D341Med (cell line): ENCODE data around the gene APOBEC3A.
"Not testable (repeated sequence)": the region's sequence is repeated elsewhere in the genome, so short reads cannot be mapped to it uniquely, and the experiment has no call there.

ENCODE experiments used
- DNase-seq: peaks from one replicate; pipeline ENCODE4 v3.0.0; 2012; ENCODE audit warnings: low spot score

Gene APOBEC3A

DNA sequence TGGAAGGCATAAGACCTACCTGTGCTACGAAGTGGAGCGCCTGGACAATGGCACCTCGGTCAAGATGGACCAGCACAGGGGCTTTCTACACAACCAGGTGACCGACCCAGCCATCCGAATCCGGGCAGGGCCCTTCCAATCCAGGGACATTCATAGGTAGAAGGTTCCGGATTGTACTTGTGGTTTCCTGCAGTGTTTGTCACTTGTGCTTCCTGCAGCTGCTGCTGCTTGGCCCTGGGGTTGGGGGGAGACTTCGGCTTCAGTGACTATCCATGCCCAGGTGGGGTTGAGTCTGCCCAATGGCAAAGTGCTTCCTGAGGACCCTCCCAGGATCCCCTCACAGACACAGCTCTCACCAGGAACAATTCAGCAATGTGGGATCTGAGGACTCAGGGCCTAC lies 2.2 kb downstream of the APOBEC3A start:
- no peak for DNase-seq

DNA sequence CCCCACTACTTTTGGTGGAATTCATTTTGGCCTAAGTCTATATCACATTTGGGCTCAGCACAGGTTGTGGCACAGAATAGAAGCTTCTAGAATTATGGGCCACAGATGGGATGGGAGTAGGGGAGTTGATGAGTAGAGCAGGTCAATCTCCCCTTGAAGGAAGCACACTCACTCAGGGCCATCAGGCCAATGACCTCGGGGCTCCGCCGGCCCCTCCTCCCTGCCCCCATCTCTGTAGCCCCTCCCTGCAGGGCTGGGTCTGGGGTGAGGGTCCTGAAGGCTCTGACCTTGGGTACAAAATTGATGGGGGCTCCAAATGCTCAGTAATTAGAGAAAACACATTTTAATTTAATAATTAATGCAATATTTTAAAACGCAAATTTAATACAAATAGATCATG lies 3.3 kb downstream of the APOBEC3A start:
- not testable (repeated sequence) for DNase-seq

DNA sequence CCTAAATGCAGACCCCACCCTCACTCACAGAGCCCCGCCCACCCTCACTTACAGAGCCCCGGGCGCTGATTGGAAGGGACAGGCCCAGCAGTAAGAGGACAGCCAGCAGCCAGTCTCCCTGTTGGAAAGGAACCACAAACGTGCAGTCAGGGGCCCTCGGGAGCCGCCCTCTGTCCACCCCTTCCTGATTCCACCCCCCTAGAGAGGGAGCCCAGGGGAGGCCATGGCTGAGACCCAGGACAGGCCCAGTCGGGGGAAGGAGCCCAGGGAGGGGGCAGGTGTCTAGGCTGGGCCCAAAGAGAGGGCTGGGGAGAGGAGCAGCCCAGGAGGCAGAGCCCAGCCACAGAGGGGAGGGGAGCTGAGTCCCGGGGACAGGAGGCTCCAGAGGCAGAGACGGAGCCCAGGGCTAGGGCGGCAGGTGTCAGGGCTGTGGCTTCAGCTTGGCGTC lies 5.9 kb downstream of the APOBEC3A start:
- DNase-seq: not testable (repeated sequence)

DNA sequence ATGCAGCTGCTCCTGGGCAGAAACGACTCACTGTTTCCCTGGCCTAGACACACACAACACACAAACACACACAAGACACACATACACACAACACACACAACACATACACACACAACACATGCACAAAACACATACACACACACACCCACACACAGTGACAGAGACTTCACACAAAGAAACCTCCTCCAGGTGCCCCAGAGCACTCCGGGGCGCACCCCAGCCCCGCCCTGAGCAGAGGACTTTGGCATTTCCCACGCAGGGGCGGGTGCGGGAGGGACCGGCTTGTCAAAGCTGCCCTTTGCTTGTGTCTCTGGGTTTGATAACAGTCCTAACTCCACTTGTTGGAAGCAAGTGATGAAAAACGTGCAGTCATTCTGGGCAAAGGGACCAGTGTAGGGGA lies 6.5 kb downstream of the APOBEC3A start:
- no peak for DNase-seq

GRCh38 chr22:38964306-38964705 lies 6.9 kb downstream of the APOBEC3A start:
- no peak for DNase-seq

DNA sequence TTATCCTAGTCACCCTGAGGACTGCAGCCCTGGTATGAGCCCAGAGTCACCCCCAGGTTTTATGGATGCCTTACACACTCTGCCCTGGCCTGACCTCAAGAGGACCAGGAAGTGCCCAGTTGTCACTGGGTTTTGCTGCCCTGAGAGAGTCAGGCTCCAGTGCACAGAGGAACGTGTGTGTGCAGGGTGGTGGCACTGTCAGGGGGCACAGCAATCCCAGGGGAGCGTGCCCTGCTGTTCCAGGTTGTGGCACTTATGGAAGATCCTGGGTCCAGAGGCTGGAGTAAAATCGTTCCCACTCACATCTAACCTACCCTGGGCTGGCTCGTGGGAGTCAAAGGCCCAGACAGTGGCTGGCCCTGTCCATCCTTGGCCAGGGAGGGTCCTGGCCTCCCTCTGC lies 7.6 kb downstream of the APOBEC3A start:
- DNase-seq: no peak

- no peak for DNase-seq
Observed at GRCh38 chr22:38965614-38966379, 8.4 kb downstream of the APOBEC3A start.

GRCh38 chr22:38966380-38966702 lies 8.9 kb downstream of the APOBEC3A start:
- DNase-seq: no peak

DNA sequence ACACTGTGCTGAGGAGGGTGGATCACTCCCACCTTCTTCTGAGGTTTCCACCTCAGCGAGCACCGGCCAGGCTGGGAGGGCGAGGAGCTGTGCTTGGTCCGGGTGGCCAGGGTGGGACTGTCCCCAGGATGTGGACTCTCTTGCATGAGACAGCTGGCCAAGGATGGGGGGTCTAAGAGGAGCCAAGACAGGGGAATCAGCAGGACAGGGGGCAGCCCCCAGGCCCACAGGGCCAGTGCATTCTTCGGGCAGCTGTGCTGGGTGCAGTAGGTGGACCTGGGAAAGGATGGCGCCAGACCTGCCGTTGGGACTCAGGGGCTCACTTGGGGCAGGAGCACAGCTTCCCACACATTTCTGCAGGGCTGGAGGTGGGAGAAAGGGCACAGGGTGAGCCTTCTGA lies 9.5 kb downstream of the APOBEC3A start:
- DNase-seq: no peak

GRCh38 chr22:38967451-38968450 lies 10.3 kb downstream of the APOBEC3A start:
- no peak for DNase-seq

DNA sequence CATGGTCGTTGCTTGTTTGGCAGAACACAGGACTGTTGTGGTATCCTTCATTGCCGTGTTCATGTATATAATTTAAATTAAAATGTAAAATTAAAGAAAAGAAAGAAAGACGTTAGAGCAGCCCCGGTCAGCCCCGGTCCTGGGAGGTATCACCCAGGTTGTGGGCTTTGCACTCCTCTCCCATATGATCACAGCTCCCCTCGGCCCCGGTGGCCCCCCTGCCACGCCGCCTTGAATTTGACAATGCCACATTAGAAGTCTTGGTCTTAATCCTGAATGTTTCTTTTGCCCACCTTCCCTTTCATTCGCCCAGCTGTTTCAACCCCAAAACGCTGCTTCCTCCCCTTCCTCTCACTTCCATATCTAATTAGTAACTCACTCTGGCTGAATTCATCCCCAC lies 11.4 kb downstream of the APOBEC3A start:
- DNase-seq: no peak

DNA sequence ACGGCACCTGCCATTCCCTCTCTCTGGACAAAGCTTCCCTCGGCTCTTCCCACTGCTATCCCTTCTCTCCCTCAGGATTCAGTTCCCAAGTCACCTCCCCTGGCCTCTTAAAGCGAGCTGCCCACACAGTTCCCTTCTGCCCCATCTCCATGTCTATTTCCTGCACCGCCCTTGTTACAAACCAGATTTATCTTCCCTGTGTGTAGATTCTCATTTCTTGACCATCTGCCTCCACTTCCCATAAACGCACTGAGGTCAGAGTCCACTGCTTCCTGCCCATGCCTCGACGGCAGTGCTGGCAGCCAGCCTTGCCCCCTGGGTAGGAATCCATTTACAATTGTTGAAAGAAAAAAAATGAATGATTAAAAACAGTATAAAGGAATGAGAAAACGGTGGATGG lies 13.1 kb downstream of the APOBEC3A start:
- no peak for DNase-seq

DNA sequence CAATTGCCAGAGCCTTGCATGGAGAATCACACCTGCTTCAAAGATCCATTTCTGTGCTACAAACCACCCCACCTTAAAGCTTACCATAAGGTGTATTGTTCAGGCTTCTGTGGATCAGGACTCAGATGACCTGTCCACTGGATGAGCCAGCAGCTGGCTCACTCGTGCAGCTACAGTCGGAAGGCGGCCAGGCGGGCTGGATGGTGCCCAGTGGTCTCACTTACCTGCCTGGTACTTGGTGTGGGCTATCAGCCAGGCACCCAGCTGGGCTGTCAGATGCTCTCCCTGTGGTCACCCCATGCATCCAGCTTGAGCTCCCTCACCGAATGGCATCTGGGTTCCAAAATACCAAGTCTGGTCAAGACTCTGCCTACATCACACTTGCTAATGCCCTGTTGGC lies 13.8 kb downstream of the APOBEC3A start:
- no peak for DNase-seq

DNA sequence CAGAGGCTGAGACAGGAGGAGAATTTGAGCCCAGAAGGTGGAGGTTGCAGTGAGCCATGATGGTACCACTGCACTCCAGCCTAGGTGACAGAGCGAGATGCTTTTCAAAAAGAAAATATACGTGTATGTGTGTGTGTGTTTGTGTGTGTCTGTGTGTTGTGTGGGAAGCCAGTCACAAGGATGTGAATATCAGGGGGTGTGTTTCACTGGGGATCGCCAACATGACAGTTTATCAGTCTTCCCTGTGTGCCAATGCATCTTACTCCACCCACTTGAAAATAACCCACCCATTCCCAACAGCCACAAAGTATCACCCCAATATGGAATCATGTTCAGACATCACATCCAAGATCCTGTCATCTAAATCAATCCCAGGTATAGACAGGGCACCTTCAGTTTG lies 14.4 kb downstream of the APOBEC3A start:
- DNase-seq: no peak

DNA sequence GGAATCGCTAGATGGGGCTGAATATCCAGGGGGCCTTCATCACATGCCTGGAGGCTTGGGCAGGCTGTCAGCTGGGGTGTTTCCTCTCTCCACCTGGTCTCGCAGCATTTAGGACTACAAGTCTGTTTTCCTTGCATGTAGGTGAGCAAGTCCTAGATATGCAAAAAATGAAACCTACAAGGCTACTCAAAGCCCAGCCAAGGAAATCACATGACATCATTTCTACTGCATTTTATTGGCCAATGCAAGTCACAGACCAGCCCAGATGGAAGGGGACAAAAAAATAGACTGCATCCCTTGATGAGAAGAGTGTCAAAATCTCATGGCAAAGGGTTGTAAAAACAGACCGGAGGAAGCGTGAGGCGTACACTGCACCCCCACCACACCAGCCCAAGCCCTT lies 15.1 kb downstream of the APOBEC3A start:
- DNase-seq: no peak

DNA sequence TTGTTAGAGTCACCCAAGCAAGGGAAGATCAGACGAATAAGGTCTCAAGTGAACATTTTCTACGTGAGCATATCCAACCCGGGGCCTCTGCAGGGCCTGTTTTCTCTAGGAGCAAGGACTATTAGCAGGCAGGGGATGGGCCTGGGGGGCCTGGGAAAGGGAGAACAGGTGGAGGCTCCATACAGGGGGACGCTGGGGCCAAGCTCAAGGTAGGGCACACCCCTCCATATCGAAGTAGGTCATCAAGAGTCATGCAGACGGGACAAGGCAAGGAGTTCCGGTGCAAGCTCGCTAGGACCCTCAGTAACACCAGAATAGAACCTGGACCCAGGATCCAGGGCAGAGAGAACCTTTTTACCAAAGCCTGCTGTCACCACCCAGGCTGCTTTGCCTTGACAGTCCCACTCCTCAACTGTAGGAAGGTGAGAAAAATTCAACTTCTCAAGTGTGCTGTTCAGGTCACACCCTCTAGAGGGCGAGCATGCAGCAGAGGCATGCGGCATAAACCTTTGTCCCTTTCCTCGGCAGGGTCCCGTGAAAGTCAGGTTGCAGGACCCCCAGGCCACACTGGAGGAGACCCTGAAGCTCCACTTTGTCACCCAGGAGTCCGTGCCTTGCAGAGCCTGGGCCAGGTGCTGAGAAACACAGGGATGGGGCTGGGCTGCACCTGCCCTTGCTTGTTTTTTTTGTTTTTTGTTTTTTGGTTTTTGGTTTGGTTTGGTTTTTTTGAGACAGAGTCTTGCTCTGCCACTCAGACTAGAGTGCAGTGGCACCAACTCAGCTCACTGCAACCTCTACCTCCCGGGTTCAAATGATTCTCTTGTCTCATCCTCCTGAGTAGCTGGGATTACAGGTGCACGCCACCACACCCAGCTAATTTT lies 16.1 kb downstream of the APOBEC3A start:
- DNase-seq: peak; percentile 61

DNA sequence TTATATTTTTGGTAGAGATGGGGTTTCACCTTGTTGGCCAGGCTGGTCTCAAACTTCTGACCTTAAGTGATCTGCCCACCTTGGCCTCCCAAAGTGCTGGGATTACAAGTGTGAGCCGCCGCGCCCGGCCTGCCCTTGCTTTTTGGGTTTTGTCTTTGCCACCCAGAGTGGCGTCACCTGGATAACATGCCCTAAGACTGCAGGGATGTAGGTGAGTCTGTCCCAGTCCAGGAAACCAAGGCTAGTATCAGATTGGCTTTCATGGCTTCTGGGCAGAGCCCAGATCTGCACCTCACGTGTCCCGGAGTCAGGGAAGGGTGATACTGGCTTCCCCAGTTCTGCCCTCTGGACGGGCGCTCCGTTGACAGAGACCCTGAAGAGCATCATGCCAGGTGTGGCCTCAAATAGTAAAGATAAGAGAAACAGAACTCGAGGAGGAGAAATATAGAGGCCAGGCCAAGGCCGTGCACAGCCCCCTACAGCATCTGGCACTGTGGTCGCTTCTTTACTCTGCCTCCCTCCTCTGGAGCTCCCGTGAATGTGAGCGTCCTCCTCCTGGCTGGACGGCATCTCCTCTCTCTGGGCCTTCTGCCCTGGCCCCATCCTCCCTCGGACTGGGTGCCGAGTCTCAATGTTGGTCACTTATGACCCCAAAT lies 16.9 kb downstream of the APOBEC3A start:
- no peak for DNase-seq

- no peak for DNase-seq
Observed at GRCh38 chr22:38974826-38975175, 17.4 kb downstream of the APOBEC3A start.

- DNase-seq: not testable (repeated sequence)
Observed at GRCh38 chr22:38977289-38977688, 19.9 kb downstream of the APOBEC3A start.

DNA sequence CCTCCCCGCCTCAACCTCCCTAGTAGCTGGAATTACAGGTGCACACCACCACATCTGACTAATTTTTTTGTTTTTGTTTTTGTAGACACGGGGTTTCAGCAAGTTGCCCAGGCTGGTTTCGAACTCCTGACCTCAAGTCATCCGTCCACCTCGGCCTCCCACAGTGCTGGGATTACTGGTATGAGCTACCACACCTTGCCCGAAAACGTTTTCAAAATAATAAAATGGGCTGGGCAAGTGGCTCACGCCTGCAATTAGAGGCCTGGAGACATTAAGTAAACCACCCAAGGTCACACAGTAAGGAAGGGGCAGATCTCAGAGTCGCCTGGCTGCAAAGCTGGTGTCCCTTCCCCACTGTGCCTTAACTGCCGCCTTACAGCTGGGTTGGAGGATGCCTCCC lies 23.2 kb downstream of the APOBEC3A start:
- not testable (repeated sequence) for DNase-seq
